ENCODE measurements around the gene MTARC1.

The MTARC1 gene

DNA sequence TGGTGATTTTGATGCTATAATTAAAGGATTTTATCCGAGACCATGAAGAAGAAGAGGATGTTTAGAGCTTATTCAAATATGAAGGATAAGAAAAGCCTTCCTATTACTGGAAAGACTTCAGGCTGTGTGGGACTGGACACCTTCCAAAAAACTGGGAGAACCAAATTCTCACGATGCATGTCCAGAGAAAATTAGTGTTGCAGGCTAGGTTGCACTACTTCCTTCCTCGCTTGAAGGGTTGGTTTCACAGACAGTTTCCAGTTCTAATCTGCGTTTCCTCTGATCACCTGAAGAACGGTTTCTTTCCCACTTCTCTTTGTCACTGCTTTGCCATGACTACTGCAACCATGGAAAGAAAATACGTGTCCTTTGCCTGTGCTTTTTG is 36.6 kb upstream of the MTARC1 start:
- Histone ChIP-seq H3K79me1 (replicated peaks; ENCODE audit: low read length, poor library complexity, severe bottlenecking) (peaks cover 27% of the 10 kb centered on the region), H3K9ac (ENCODE audit: low read length) (no peak overlapping the region), H3K4me3 (ENCODE audit: insufficient read depth in 1 of 2, low read depth in 1 of 2, low read length in 2 of 2) (no peak overlapping the region), H4K8ac (ENCODE audit: low read length) (no peak overlapping the region), H2BK12ac (ENCODE audit: low read length in 2 of 2) (no peak overlapping the region), H2AK5ac (ENCODE audit: low read length, severe bottlenecking) (no peak overlapping the region), H3K14ac (ENCODE audit: low read length in 2 of 2) (no peak overlapping the region), H3K27me3 (ENCODE audit: control insufficient read depth in 1 of 2, insufficient read depth in 1 of 2, low read length in 2 of 2) (no peaks in the 10 kb centered on the region), H2BK120ac (ENCODE audit: low read depth, low read length) (no peak overlapping the region), H4K91ac (ENCODE audit: low read length) (no peak overlapping the region), H3K27ac (ENCODE audit: low read length, poor library complexity, severe bottlenecking) (no peak overlapping the region), H2AFZ (ENCODE audit: low read depth, low read length) (no peak overlapping the region), H3K4ac (ENCODE audit: low read depth in 1 of 2, low read length in 2 of 2) (no peak overlapping the region), H2BK5ac (ENCODE audit: low read depth, low read length, poor library complexity, severe bottlenecking) (no peak overlapping the region), H3K4me2 (ENCODE audit: low read length, poor library complexity, severe bottlenecking) (no peak overlapping the region), H3K23ac (ENCODE audit: low read length in 2 of 2) (no peak overlapping the region), H3K4me1 (ENCODE audit: control insufficient read depth, insufficient read depth, low read depth, low read length) (peaks cover 11% of the 10 kb centered on the region), H3K9me3 (ENCODE audit: control insufficient read depth, low read length) (no peaks in the 10 kb centered on the region), H2BK15ac (ENCODE audit: low read depth, poor library complexity, severe bottlenecking) (no peak overlapping the region), H3K36me3 (ENCODE audit: control insufficient read depth in 1 of 2, insufficient read depth in 2 of 2, low read depth in 1 of 2, low read length in 2 of 2) (peaks cover 0 to 3% of the 10 kb centered on the region in 2 experiments), H3K18ac (ENCODE audit: low read depth in 1 of 2, low read length in 2 of 2) (no peak overlapping the region)
- no peak for DNase-seq
- 95% methylated on average over 5 of the region's 6 CpGs for WGBS

DNA sequence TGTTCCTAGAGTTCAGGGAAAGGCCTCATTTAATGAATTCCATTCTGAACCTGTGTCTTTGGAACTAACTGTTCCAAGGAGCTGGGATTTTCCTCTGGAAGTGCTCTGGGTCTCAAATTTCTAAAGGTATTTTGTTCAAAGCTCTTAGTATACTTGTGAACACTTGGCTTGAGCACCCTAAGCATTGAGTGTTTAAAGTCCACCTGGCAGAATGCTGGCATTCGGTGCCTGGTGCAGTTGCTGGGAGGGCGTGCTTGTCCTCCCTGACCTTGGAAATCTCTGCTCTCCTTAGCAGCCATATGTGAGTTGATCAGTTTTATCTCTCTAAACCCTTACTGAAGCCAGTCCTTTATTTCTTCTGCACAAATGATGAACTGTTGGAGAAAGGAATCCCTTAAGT is 35.6 kb upstream of the MTARC1 start:
- H3K4ac ChIP-seq (ENCODE audit: low read depth in 1 of 2, low read length in 2 of 2), result no peak overlapping the region
- no peak overlapping the region for H3K14ac ChIP-seq (ENCODE audit: low read length in 2 of 2)
- no peak overlapping the region for H3K4me2 ChIP-seq (ENCODE audit: low read length, poor library complexity, severe bottlenecking)
- H2AK5ac ChIP-seq (ENCODE audit: low read length, severe bottlenecking), result no peak overlapping the region
- H2BK5ac ChIP-seq (ENCODE audit: low read depth, low read length, poor library complexity, severe bottlenecking), result no peak overlapping the region
- H2BK15ac ChIP-seq (ENCODE audit: low read depth, poor library complexity, severe bottlenecking), result no peak overlapping the region
- no peak overlapping the region for H2BK120ac ChIP-seq (ENCODE audit: low read depth, low read length)
- H2BK12ac ChIP-seq (ENCODE audit: low read length in 2 of 2), result no peak overlapping the region
- no peaks in the 10 kb centered on the region for H3K9me3 ChIP-seq (ENCODE audit: control insufficient read depth, low read length)
- no peak overlapping the region for H3K9ac ChIP-seq (ENCODE audit: low read length)
- H3K27ac ChIP-seq (ENCODE audit: low read length, poor library complexity, severe bottlenecking), result no peak overlapping the region
- no peak overlapping the region for H3K18ac ChIP-seq (ENCODE audit: low read depth in 1 of 2, low read length in 2 of 2)
- H3K27me3 ChIP-seq (ENCODE audit: control insufficient read depth in 1 of 2, insufficient read depth in 1 of 2, low read length in 2 of 2), result no peaks in the 10 kb centered on the region
- H3K36me3 ChIP-seq (ENCODE audit: control insufficient read depth in 1 of 2, insufficient read depth in 2 of 2, low read depth in 1 of 2, low read length in 2 of 2), result peaks cover 6 to 7% of the 10 kb centered on the region in 2 experiments
- H3K23ac ChIP-seq (ENCODE audit: low read length in 2 of 2), result no peak overlapping the region
- peaks cover 11% of the 10 kb centered on the region for H3K4me1 ChIP-seq (ENCODE audit: control insufficient read depth, insufficient read depth, low read depth, low read length)
- peak overlapping the region; percentile 64 for H4K8ac ChIP-seq (ENCODE audit: low read length)
- no peak for DNase-seq
- no peak overlapping the region for H2AFZ ChIP-seq (ENCODE audit: low read depth, low read length)
- no peak overlapping the region for H3K4me3 ChIP-seq (ENCODE audit: insufficient read depth in 1 of 2, low read depth in 1 of 2, low read length in 2 of 2)
- WGBS, result 80% methylated on average over 1 of the region's 2 CpGs
- H3K79me1 ChIP-seq (replicated peaks; ENCODE audit: low read length, poor library complexity, severe bottlenecking), result peaks cover 27% of the 10 kb centered on the region
- no peak overlapping the region for H4K91ac ChIP-seq (ENCODE audit: low read length)

DNA sequence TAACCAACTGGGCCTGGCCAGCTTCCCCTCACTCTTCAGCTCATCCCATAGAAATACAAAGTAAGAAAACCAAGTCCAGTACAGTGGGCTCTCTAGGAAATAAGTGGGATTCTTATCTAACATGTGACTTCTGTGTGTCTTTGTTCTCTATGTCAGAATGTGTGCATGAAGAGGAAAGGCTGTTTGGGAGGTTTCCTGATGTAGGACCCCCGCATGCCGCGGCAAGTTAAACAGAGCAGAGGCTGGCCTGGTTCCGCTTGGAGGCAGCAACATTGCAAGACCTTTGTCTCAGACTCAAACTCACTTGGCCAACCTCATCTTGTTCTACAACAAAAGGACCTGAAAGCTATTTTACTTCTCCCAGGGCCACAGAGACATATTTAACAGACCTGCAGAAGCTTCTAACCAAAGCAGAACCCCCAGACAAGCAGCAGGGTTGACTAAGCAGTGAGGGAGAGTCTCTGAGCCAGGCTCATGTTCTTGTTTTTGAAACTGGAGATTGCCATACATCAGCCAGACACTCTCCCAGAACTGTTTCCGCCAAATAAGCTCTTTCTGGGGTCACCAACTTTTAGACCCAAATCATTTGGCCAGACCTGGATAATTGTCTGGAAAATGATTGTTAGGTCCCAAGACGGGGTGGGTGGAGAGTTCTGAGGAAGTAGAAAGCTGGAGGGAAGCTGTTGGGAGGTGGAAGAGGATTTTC is 32.3 kb upstream of the MTARC1 start:
- Histone ChIP-seq H2AK5ac (ENCODE audit: low read length, severe bottlenecking) (no peak overlapping the region), H3K9ac (ENCODE audit: low read length) (peak overlapping the region; percentile 36), H3K27ac (ENCODE audit: low read length, poor library complexity, severe bottlenecking) (no peak overlapping the region), H2BK12ac (ENCODE audit: low read length in 2 of 2) (no peak overlapping the region), H3K4me1 (ENCODE audit: control insufficient read depth, insufficient read depth, low read depth, low read length) (peaks cover 4% of the 10 kb centered on the region), H3K14ac (ENCODE audit: low read length in 2 of 2) (no peak overlapping the region), H3K4ac (ENCODE audit: low read depth in 1 of 2, low read length in 2 of 2) (no peak overlapping the region), H3K79me1 (replicated peaks; ENCODE audit: low read length, poor library complexity, severe bottlenecking) (peaks cover 18% of the 10 kb centered on the region), H3K4me3 (ENCODE audit: insufficient read depth in 1 of 2, low read depth in 1 of 2, low read length in 2 of 2) (peak overlapping the region in 1 of 2 experiments; percentile 52), H4K8ac (ENCODE audit: low read length) (no peak overlapping the region), H3K18ac (ENCODE audit: low read depth in 1 of 2, low read length in 2 of 2) (no peak overlapping the region), H2BK120ac (ENCODE audit: low read depth, low read length) (no peak overlapping the region), H3K23ac (ENCODE audit: low read length in 2 of 2) (no peak overlapping the region), H3K27me3 (ENCODE audit: control insufficient read depth in 1 of 2, insufficient read depth in 1 of 2, low read length in 2 of 2) (no peaks in the 10 kb centered on the region), H4K91ac (ENCODE audit: low read length) (no peak overlapping the region), H2BK5ac (ENCODE audit: low read depth, low read length, poor library complexity, severe bottlenecking) (no peak overlapping the region), H3K4me2 (ENCODE audit: low read length, poor library complexity, severe bottlenecking) (no peak overlapping the region), H2AFZ (ENCODE audit: low read depth, low read length) (no peak overlapping the region), H2BK15ac (ENCODE audit: low read depth, poor library complexity, severe bottlenecking) (no peak overlapping the region), H3K9me3 (ENCODE audit: control insufficient read depth, low read length) (no peaks in the 10 kb centered on the region), H3K36me3 (ENCODE audit: control insufficient read depth in 1 of 2, insufficient read depth in 2 of 2, low read depth in 1 of 2, low read length in 2 of 2) (peaks cover 4 to 6% of the 10 kb centered on the region in 2 experiments)
- WGBS, result 67% methylated on average over 1 of the region's 6 CpGs
- DNase-seq, result no peak

DNA sequence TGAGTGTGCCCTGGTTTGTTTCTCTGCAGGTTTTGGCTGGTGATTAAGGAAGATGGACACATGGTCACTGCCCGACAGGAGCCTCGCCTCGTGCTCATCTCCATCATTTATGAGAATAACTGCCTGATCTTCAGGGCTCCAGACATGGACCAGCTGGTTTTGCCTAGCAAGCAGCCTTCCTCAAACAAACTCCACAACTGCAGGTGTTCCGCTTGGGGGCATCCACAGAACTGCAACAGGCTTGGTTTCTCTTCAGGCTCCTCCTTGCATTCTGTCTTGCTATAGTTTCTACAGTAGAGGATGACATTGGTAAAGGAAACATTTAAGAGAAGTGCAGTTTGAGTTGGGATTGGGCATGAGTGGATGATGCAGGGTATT is 31.8 kb upstream of the MTARC1 start:
- Histone ChIP-seq H2BK15ac (ENCODE audit: low read depth, poor library complexity, severe bottlenecking) (no peak overlapping the region), H2AFZ (ENCODE audit: low read depth, low read length) (no peak overlapping the region), H2AK5ac (ENCODE audit: low read length, severe bottlenecking) (no peak overlapping the region), H4K8ac (ENCODE audit: low read length) (no peak overlapping the region), H3K36me3 (ENCODE audit: control insufficient read depth in 1 of 2, insufficient read depth in 2 of 2, low read depth in 1 of 2, low read length in 2 of 2) (peaks cover 4 to 6% of the 10 kb centered on the region in 2 experiments), H3K9me3 (ENCODE audit: control insufficient read depth, low read length) (no peaks in the 10 kb centered on the region), H2BK120ac (ENCODE audit: low read depth, low read length) (no peak overlapping the region), H3K4me3 (ENCODE audit: insufficient read depth in 1 of 2, low read depth in 1 of 2, low read length in 2 of 2) (no peak overlapping the region), H3K23ac (ENCODE audit: low read length in 2 of 2) (no peak overlapping the region), H3K27ac (ENCODE audit: low read length, poor library complexity, severe bottlenecking) (no peak overlapping the region), H3K14ac (ENCODE audit: low read length in 2 of 2) (no peak overlapping the region), H2BK5ac (ENCODE audit: low read depth, low read length, poor library complexity, severe bottlenecking) (no peak overlapping the region), H3K79me1 (replicated peaks; ENCODE audit: low read length, poor library complexity, severe bottlenecking) (peaks cover 14% of the 10 kb centered on the region), H4K91ac (ENCODE audit: low read length) (no peak overlapping the region), H3K27me3 (ENCODE audit: control insufficient read depth in 1 of 2, insufficient read depth in 1 of 2, low read length in 2 of 2) (no peaks in the 10 kb centered on the region), H3K18ac (ENCODE audit: low read depth in 1 of 2, low read length in 2 of 2) (no peak overlapping the region), H3K9ac (ENCODE audit: low read length) (no peak overlapping the region), H2BK12ac (ENCODE audit: low read length in 2 of 2) (no peak overlapping the region), H3K4me2 (ENCODE audit: low read length, poor library complexity, severe bottlenecking) (no peak overlapping the region), H3K4me1 (ENCODE audit: control insufficient read depth, insufficient read depth, low read depth, low read length) (peaks cover 2% of the 10 kb centered on the region), H3K4ac (ENCODE audit: low read depth in 1 of 2, low read length in 2 of 2) (no peak overlapping the region)
- DNase-seq, result no peak
- WGBS, result 100% methylated on average over 3 of the region's 4 CpGs

Data from mesenchymal stem cell (in vitro differentiated cells and primary cell).